ENCODE results near the gene FUT9. TPM values are rescaled to one million over a fixed set of nuclear protein-coding genes. Genes with fewer than 3 reads are reported as not detected.

FUT9 gene
- total and polyA plus RNA-seq, 2 donors (not counting 1 experiment from before 2014, with no cell fraction given), result not detected

- H3K4me2 ChIP-seq (ENCODE audit: extremely low read depth, insufficient read depth, low read length), result no peak overlapping the region
- no peak for DNase-seq (ENCODE audit: low read depth in 2 of 2)
Measured at GRCh38 chr6:95978230-95978629, 37.5 kb upstream of the FUT9 start.

GRCh38 chr6:95991906-95992305, 23.9 kb upstream of the FUT9 start:
- Histone ChIP-seq H3K9ac (ENCODE audit: insufficient read depth, low read length) (no peak overlapping the region), H3K36me3 (ENCODE audit: control insufficient read depth, insufficient read depth, low read length) (no peaks in the 10 kb centered on the region), H3K4me2 (ENCODE audit: extremely low read depth, insufficient read depth, low read length) (no peak overlapping the region), H2AFZ (ENCODE audit: low read length) (no peak overlapping the region), H3K9me3 (ENCODE audit: control insufficient read depth, insufficient read depth, low read depth, low read length) (no peaks in the 10 kb centered on the region), H3K4me1 (ENCODE audit: control insufficient read depth, extremely low read depth, insufficient read depth, low read length) (no peaks in the 10 kb centered on the region), H3K79me2 (ENCODE audit: control insufficient read depth, insufficient read depth, low read length) (no peaks in the 10 kb centered on the region), H3K27me3 (ENCODE audit: control insufficient read depth, insufficient read depth, low read length) (no peaks in the 10 kb centered on the region), H4K20me1 (ENCODE audit: control insufficient read depth, extremely low read depth, insufficient read depth, low read length) (no peaks in the 10 kb centered on the region), H3K4me3 (replicated peaks in 1 of 4; ENCODE audit: control extremely low read depth in 1 of 4, insufficient read depth in 1 of 4, low read depth in 3 of 4, low read length in 4 of 4) (no peak overlapping the region), H3K27ac (ENCODE audit: insufficient read depth, low read length) (no peak overlapping the region)
- DNase-seq (ENCODE audit: low read depth in 2 of 2), result no peak
- TF ChIP-seq CTCF (conservative IDR thresholded peaks at IDR 0.05 in 1 of 2, IDR thresholded peaks at IDR 0.05 in 1 of 2; ENCODE audit: low read depth in 1 of 2, low read length in 2 of 2) (no peak), EZH2 (IDR thresholded peaks at IDR 0.05; ENCODE audit: low read length, missing control alignments) (no peak)

More at GRCh38 chr6:95978230-95978629, 37.5 kb upstream of the FUT9 start:
- H3K36me3 ChIP-seq (ENCODE audit: control insufficient read depth, insufficient read depth, low read length), result no peaks in the 10 kb centered on the region
- H3K9ac ChIP-seq (ENCODE audit: insufficient read depth, low read length), result no peak overlapping the region
- H4K20me1 ChIP-seq (ENCODE audit: control insufficient read depth, extremely low read depth, insufficient read depth, low read length), result no peaks in the 10 kb centered on the region
- H3K27ac ChIP-seq (ENCODE audit: insufficient read depth, low read length), result no peak overlapping the region
- no peak overlapping the region for H2AFZ ChIP-seq (ENCODE audit: low read length)
- no peaks in the 10 kb centered on the region for H3K9me3 ChIP-seq (ENCODE audit: control insufficient read depth, insufficient read depth, low read depth, low read length)
- TF ChIP-seq EZH2 (IDR thresholded peaks at IDR 0.05; ENCODE audit: low read length, missing control alignments), result no peak
- no peak for TF ChIP-seq CTCF (conservative IDR thresholded peaks at IDR 0.05 in 1 of 2, IDR thresholded peaks at IDR 0.05 in 1 of 2; ENCODE audit: low read depth in 1 of 2, low read length in 2 of 2)
- no peak overlapping the region for H3K4me3 ChIP-seq (replicated peaks in 1 of 4; ENCODE audit: control extremely low read depth in 1 of 4, insufficient read depth in 1 of 4, low read depth in 3 of 4, low read length in 4 of 4)
- no peaks in the 10 kb centered on the region for H3K79me2 ChIP-seq (ENCODE audit: control insufficient read depth, insufficient read depth, low read length)
- no peaks in the 10 kb centered on the region for H3K27me3 ChIP-seq (ENCODE audit: control insufficient read depth, insufficient read depth, low read length)
- H3K4me1 ChIP-seq (ENCODE audit: control insufficient read depth, extremely low read depth, insufficient read depth, low read length), result no peaks in the 10 kb centered on the region

GRCh38 chr6:95994151-95994550, 21.6 kb upstream of the FUT9 start:
- no peak for DNase-seq (ENCODE audit: low read depth in 2 of 2)
- Histone ChIP-seq H3K4me2 (ENCODE audit: extremely low read depth, insufficient read depth, low read length) (no peak overlapping the region), H2AFZ (ENCODE audit: low read length) (no peak overlapping the region), H3K4me1 (ENCODE audit: control insufficient read depth, extremely low read depth, insufficient read depth, low read length) (no peaks in the 10 kb centered on the region), H3K36me3 (ENCODE audit: control insufficient read depth, insufficient read depth, low read length) (no peaks in the 10 kb centered on the region), H3K4me3 (replicated peaks in 1 of 4; ENCODE audit: control extremely low read depth in 1 of 4, insufficient read depth in 1 of 4, low read depth in 3 of 4, low read length in 4 of 4) (no peak overlapping the region), H3K9me3 (ENCODE audit: control insufficient read depth, insufficient read depth, low read depth, low read length) (no peaks in the 10 kb centered on the region), H3K79me2 (ENCODE audit: control insufficient read depth, insufficient read depth, low read length) (no peaks in the 10 kb centered on the region), H3K9ac (ENCODE audit: insufficient read depth, low read length) (no peak overlapping the region), H3K27ac (ENCODE audit: insufficient read depth, low read length) (no peak overlapping the region), H4K20me1 (ENCODE audit: control insufficient read depth, extremely low read depth, insufficient read depth, low read length) (no peaks in the 10 kb centered on the region), H3K27me3 (ENCODE audit: control insufficient read depth, insufficient read depth, low read length) (no peaks in the 10 kb centered on the region)
- TF ChIP-seq EZH2 (IDR thresholded peaks at IDR 0.05; ENCODE audit: low read length, missing control alignments), result no peak
- no peak for TF ChIP-seq CTCF (conservative IDR thresholded peaks at IDR 0.05 in 1 of 2, IDR thresholded peaks at IDR 0.05 in 1 of 2; ENCODE audit: low read depth in 1 of 2, low read length in 2 of 2)
